HepG2 (cell line): ENCODE data around the gene TEX14. TPM values are rescaled to one million over a fixed set of nuclear protein-coding genes. Genes with fewer than 3 reads are reported as not detected.
"Not testable (repeated sequence)": the region's sequence is repeated elsewhere in the genome, so short reads cannot be mapped to it uniquely, and the experiment has no call there.

Experiments used
- ATAC-seq: fragments of 200-7000 bp; cut with Tn5 transposase; 3 replicates; pipeline ENCODE4 v1.9.1; 2020; ENCODE audit warnings: mild to moderate bottlenecking, moderate library complexity
- BruUV-seq: library from RNA; stranded (reverse); fragments of 400-500 nt; replicated peaks from 2 replicates; lab custom pipeline; 2021; lab: Mats Ljungman, UMichigan
- CTCF ChIA-PET: fragments of 300-600 bp; formaldehyde crosslinking; extraction: SDS; loops from one replicate; lab custom pipeline; 2021; ENCODE audit warnings: low total read pairs, inconsistent platforms, low intra/inter-chr PET ratio; lab: Yijun Ruan, JAX
- POLR2A ChIA-PET: fragments of 350-600 bp; sonication (Branson Sonifier 250); formaldehyde crosslinking; loops from one replicate; lab custom pipeline; 2020; ENCODE audit warnings: antibody characterized with exemption, inconsistent platforms; lab: Yijun Ruan, JAX
- DNase-seq: peaks from one replicate; pipeline ENCODE4 v3.0.0-alpha.2; 2015; ENCODE audit warnings: low spot score
- FAIRE-seq: peaks from 3 replicates; lab custom pipeline; 2011; peaks lifted over from hg19 to GRCh38; lab: Jason Lieb, UNC
- H2AFZ ChIP-seq: one replicate; pipeline ENCODE4 v1.6.1; 2011; ENCODE audit warnings: low read length, inconsistent platforms
- H3K27ac ChIP-seq: fragments of 300-600 bp; 3 replicates; pipeline ENCODE4 v1.8.0; 2011; ENCODE audit warnings: mixed run types, mild to moderate bottlenecking, mixed read lengths, low read length, inconsistent platforms; ENCODE audit not compliant: insufficient read depth; ENCODE audit errors: extremely low read length
- H3K27me3 ChIP-seq, 2 experiments: fragments of 200-600 bp in 1 of 2; 2 replicates in 1 of 2; 3 replicates in 1 of 2; pipeline versions ENCODE4 v1.6.0 to v1.8.0; 2011; ENCODE audit warnings: low read length in 2 of 2, mild to moderate bottlenecking in 2 of 2, moderate library complexity in 2 of 2, inconsistent platforms in 1 of 2; ENCODE audit not compliant: insufficient read depth in 2 of 2, control insufficient read depth in 1 of 2
- H3K36me3 ChIP-seq, 2 experiments: fragments of 200-600 bp in 1 of 2; replicated peaks in 1 of 2; 2 replicates in 1 of 2; 3 replicates in 1 of 2; pipeline versions ENCODE4 v1.5.1 to v1.8.0; 2011; ENCODE audit warnings: low read length in 2 of 2, inconsistent platforms in 1 of 2; ENCODE audit not compliant: insufficient read depth in 2 of 2, control insufficient read depth in 1 of 2
- H3K4me1 ChIP-seq: 2 replicates; pipeline ENCODE4 v1.5.1; 2012; ENCODE audit warnings: low read length, inconsistent platforms; ENCODE audit not compliant: insufficient read depth
- H3K4me2 ChIP-seq: 2 replicates; pipeline ENCODE4 v1.6.0; 2011; ENCODE audit warnings: low read depth, low read length, inconsistent platforms
- H3K4me3 ChIP-seq, 3 experiments: fragments of 200-600 bp in 1 of 3; sonication (generic), shearing (Covaris generic) in 1 of 3; replicated peaks in 1 of 3; 2 replicates each; pipeline ENCODE4 v1.5.1; 2011 to 2016; ENCODE audit warnings: low read length in 3 of 3, inconsistent platforms in 2 of 3, low read depth in 2 of 3, mild to moderate bottlenecking in 2 of 3, control low read depth in 1 of 3, mixed read lengths in 1 of 3; ENCODE audit not compliant: insufficient read depth in 1 of 3
- H3K79me2 ChIP-seq: one replicate; pipeline ENCODE4 v1.6.1; 2011; ENCODE audit warnings: low read length, inconsistent platforms; ENCODE audit not compliant: insufficient read depth
- H3K9ac ChIP-seq: 2 replicates; pipeline ENCODE4 v1.6.0; 2011; ENCODE audit warnings: mild to moderate bottlenecking, low read depth, low read length, inconsistent platforms; ENCODE audit not compliant: insufficient read depth
- H3K9me3 ChIP-seq: 2 replicates; pipeline ENCODE4 v1.5.1; 2012; ENCODE audit warnings: mild to moderate bottlenecking, low read length
- H4K20me1 ChIP-seq: 2 replicates; pipeline ENCODE4 v1.6.0; 2011; ENCODE audit warnings: inconsistent platforms, mild to moderate bottlenecking, low read length, moderate library complexity; ENCODE audit not compliant: insufficient read depth
- GABPB1 ChIP-seq: IDR thresholded peaks from 2 replicates; pipeline ENCODE4 v1.6.1; 2016; ENCODE audit warnings: mild to moderate bottlenecking, missing genetic modification reagents, moderate library complexity, missing compliant biosample characterization
- GATAD2A ChIP-seq: IDR thresholded peaks from 2 replicates; pipeline ENCODE4 v1.6.1; 2016
- HMGA1 ChIP-seq: sonication (generic); formaldehyde crosslinking; conservative IDR thresholded peaks from 2 replicates; pipeline ENCODE4 v1.4.0; 2020; ENCODE audit warnings: missing genetic modification reagents
- MED1 ChIP-seq: sonication (generic); formaldehyde crosslinking; IDR thresholded peaks from 2 replicates; pipeline ENCODE4 v1.4.0; 2020; ENCODE audit warnings: missing genetic modification reagents
- ZFYVE20 ChIP-seq: sonication (generic); formaldehyde crosslinking; IDR thresholded peaks from 2 replicates; pipeline ENCODE4 v1.8.0; 2023; ENCODE audit warnings: low read depth, mild to moderate bottlenecking, moderate library complexity, missing genetic modification reagents, borderline replicate concordance
- ZNF354B ChIP-seq: sonication (generic); formaldehyde crosslinking; IDR thresholded peaks from 2 replicates; pipeline ENCODE4 v1.8.0; 2022; ENCODE audit warnings: mild to moderate bottlenecking, missing genetic modification reagents
- ZNF44 ChIP-seq: sonication (generic); formaldehyde crosslinking; IDR thresholded peaks from 2 replicates; pipeline ENCODE4 v1.5.1; 2020; ENCODE audit warnings: mild to moderate bottlenecking, missing genetic modification reagents
- ZSCAN21 ChIP-seq: sonication (generic); formaldehyde crosslinking; IDR thresholded peaks from 2 replicates; pipeline ENCODE4 v1.8.0; 2022; ENCODE audit warnings: mild to moderate bottlenecking, missing genetic modification reagents, moderate library complexity, borderline replicate concordance
- WGBS: methylation state at CpG from one replicate; pipeline ENCODE4 v1.1.6; 2017; ENCODE audit warnings: low lambda C conversion rate; 5-methylcytosine and 5-hydroxymethylcytosine counted together
- in situ Hi-C: cut with HindIII; loops from 2 replicates; pipeline ENCODE4 v1.10.0; 2017; ENCODE audit warnings: low pct_unique_long_range_greater_than_20kb; ENCODE audit not compliant: extremely low pct_ligation_motif_present
- intact Hi-C: fragments of 100-400 bp; cut with micrococcal nuclease; formaldehyde crosslinking; loops from one replicate; pipeline ENCODE4 v1.10.0; 2022; ENCODE audit not compliant: unreplicated experiment
- polyA plus RNA-seq, 8 experiments: library from polyadenylated mRNA; depleted of rRNA in 3 of 8; stranded (reverse) in 7 of 8; unstranded in 1 of 8; fragments of >200 nt; fragmentation: Illumina TruSeq in 4 of 8; extraction: Trizol in 4 of 8; gene quantifications; 2 replicates each; pipeline versions ENCODE4 v1.2.1 to v1.2.3, GENCODE V29; 2011 to 2016; ENCODE audit warnings: low read depth in 4 of 8, missing spikeins in 1 of 8, mixed read lengths in 1 of 8; ENCODE audit not compliant: insufficient read depth in 1 of 8
- total RNA-seq, 5 experiments: library from RNA; depleted of rRNA; stranded (reverse); fragments of >200 nt; fragmentation: Illumina TruSeq; extraction: Trizol; gene quantifications; 2 replicates each; pipeline ENCODE4 v1.2.3, GENCODE V29; 2016; ENCODE audit warnings: low read depth in 1 of 5
- TF ChIP-seq, protein P1 (sequence below): sonication (generic); formaldehyde crosslinking; conservative IDR thresholded peaks from 2 replicates; pipeline ENCODE4 v1.8.0; 2022; ENCODE audit warnings: low read depth, missing genetic modification reagents
- TF ChIP-seq, protein P2 (sequence below): sonication (generic); formaldehyde crosslinking; IDR thresholded peaks from 2 replicates; pipeline ENCODE4 v1.4.0; 2020; ENCODE audit warnings: missing genetic modification reagents, borderline replicate concordance

TEX14 gene
- total and polyA plus RNA-seq, 2 of the 13 experiments (the other 11 are each of a cell fraction or from before 2014, with no cell fraction given): 0.04 to 0.07 TPM

DNA sequence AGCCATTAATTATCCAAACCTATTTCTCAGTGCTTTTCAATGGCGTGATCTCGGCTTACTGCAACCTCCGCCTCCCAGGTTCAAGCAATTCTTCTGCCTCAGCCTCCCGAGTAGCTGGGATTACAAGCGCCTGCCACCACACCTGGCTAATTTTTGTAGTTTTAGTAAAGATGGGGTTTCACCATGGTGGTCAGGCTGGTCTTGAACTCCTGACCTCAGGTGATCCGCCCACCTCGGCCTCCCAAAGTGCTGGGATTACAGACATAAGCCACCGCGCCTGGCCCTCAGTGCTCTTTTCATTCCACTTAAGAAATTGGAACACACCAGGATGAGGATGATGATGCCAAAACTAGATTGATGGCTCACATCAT, 32.1 kb downstream of the TEX14 start:
- H3K27me3 ChIP-seq, H3K9me3 ChIP-seq, FAIRE-seq, ATAC-seq, H3K79me2 ChIP-seq, DNase-seq, CTCF ChIA-PET, H3K36me3 ChIP-seq, in situ Hi-C loops, H4K20me1 ChIP-seq: not testable (repeated sequence)
- H3K4me1 ChIP-seq: peaks cover 14% of the 10 kb centered on the region
- POLR2A ChIA-PET: interaction anchor here (0.6 to 5.6 kb wide), 9 partner anchors 8 to 141 kb away, joined by 3 to 154 read pairs (median 6); partner anchors contain the start of genes RAD51C and TEX14
- WGBS: 38% methylated on average over 9 of the region's 9 CpGs
- peak overlapping the region; percentile 88 for H3K27ac ChIP-seq
- H3K9ac ChIP-seq: peak overlapping the region; percentile 96
- intact Hi-C loops: loop anchor here (1.0 kb wide), 3 partner anchors 27 to 141 kb away; no protein-coding TSS in a partner anchor
- TSS peak; percentile 60 for BruUV-seq
- peak overlapping the region; percentile 94 for H2AFZ ChIP-seq
- TF ChIP-seq, protein P1, sequence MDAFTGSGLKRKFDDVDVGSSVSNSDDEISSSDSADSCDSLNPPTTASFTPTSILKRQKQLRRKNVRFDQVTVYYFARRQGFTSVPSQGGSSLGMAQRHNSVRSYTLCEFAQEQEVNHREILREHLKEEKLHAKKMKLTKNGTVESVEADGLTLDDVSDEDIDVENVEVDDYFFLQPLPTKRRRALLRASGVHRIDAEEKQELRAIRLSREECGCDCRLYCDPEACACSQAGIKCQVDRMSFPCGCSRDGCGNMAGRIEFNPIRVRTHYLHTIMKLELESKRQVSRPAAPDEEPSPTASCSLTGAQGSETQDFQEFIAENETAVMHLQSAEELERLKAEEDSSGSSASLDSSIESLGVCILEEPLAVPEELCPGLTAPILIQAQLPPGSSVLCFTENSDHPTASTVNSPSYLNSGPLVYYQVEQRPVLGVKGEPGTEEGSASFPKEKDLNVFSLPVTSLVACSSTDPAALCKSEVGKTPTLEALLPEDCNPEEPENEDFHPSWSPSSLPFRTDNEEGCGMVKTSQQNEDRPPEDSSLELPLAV (CRISPR knock-in tag): 0 out of 2 replicates have a peak, but pooled peaks have one; percentile 5
- peak; percentile 5; the same call in 1 of the 2 replicates for TF ChIP-seq GABPB1 (CRISPR knock-in tag)
- H3K4me2 ChIP-seq: peak overlapping the region; percentile 82
- H3K4me3 ChIP-seq: peak overlapping the region; percentile 33 to 59 (median 35); a peak in 5 of 6 replicates

DNA sequence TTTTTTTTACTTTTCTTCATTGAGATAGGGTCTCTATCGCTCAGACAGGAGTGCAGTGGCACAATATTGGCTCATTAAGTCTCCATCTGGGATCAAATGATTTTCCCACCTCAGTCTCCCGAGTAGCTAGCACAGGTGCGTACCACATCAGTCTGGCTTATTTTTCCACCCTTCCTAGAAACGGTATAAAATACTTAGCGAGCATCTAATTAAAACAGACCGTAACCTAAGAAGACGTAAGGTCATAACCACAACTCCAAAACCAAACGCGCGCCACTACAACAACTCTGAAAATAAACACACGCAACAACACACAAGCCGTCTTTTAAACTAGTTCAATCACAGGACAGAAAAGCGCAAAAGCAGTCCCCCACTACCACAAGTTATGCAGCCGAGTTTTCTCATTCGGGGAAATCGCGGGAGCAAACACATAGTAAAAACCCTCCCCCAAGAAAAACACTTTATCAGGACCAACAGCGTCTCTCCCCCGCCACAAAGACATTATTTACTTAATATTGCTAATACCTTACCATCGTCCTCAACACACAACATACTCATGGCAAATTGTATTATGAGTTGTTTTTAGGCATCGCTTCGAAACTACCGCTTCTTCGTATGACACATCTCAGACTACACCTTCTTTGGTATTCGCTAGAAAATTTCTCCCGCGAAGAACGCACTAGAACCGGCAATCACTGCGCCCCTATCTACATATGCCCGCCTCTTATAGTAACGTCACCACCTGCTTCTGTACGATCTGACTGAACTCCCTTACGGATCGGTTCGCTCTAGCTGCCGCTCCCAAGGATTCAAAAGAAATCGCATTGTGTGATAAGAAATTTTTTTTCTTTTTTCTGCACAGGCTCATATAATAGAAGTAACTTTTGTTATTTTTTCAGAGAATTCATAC, 32.8 kb downstream of the TEX14 start:
- H4K20me1 ChIP-seq: no peaks in the 10 kb centered on the region
- peaks cover 14% of the 10 kb centered on the region for H3K4me1 ChIP-seq
- no peaks in the 10 kb centered on the region for H3K27me3 ChIP-seq
- no peaks in the 10 kb centered on the region for H3K36me3 ChIP-seq
- H3K4me3 ChIP-seq: peak overlapping the region; percentile 33 to 59 (median 35)
- H3K79me2 ChIP-seq: no peaks in the 10 kb centered on the region
- peak overlapping the region; percentile 88 for H3K27ac ChIP-seq
- ChIA-PET CTCF (no interaction called here), POLR2A (interaction anchor here (0.6 to 5.6 kb wide), 15 partner anchors 9 to 496 kb away, joined by 3 to 154 read pairs (median 5); partner anchors contain the start of genes MTMR4, PRR11, RAD51C and SKA2)
- ATAC-seq: peak; percentile 88
- FAIRE-seq: peak; percentile 92
- BruUV-seq: TSS peak; percentile 100
- peak overlapping the region; percentile 82 for H3K4me2 ChIP-seq
- in situ Hi-C loops: no loop called here
- 2% methylated on average over 38 of the region's 38 CpGs for WGBS
- peak overlapping the region; percentile 94 for H2AFZ ChIP-seq
- intact Hi-C loops: loop anchor here (1.0 kb wide), 3 partner anchors 27 to 141 kb away; no protein-coding TSS in a partner anchor
- DNase-seq: peak; percentile 95
- H3K9me3 ChIP-seq: no peaks in the 10 kb centered on the region; the same call in 1 of the 2 replicates
- H3K9ac ChIP-seq: peak overlapping the region; percentile 96
- TF ChIP-seq MED1 (CRISPR knock-in tag) (peak; percentile 98), ZSCAN21 (CRISPR knock-in tag) (peak; percentile 86), GATAD2A (CRISPR knock-in tag) (peak; percentile 93), HMGA1 (CRISPR knock-in tag) (no peak), ZNF354B (CRISPR knock-in tag) (no peak; the same call in 1 of the 2 replicates), ZFYVE20 (0 out of 2 replicates have a peak, but pooled peaks have one; percentile 63), ZNF44 (CRISPR knock-in tag) (no peak)
- TF ChIP-seq, protein P2, sequence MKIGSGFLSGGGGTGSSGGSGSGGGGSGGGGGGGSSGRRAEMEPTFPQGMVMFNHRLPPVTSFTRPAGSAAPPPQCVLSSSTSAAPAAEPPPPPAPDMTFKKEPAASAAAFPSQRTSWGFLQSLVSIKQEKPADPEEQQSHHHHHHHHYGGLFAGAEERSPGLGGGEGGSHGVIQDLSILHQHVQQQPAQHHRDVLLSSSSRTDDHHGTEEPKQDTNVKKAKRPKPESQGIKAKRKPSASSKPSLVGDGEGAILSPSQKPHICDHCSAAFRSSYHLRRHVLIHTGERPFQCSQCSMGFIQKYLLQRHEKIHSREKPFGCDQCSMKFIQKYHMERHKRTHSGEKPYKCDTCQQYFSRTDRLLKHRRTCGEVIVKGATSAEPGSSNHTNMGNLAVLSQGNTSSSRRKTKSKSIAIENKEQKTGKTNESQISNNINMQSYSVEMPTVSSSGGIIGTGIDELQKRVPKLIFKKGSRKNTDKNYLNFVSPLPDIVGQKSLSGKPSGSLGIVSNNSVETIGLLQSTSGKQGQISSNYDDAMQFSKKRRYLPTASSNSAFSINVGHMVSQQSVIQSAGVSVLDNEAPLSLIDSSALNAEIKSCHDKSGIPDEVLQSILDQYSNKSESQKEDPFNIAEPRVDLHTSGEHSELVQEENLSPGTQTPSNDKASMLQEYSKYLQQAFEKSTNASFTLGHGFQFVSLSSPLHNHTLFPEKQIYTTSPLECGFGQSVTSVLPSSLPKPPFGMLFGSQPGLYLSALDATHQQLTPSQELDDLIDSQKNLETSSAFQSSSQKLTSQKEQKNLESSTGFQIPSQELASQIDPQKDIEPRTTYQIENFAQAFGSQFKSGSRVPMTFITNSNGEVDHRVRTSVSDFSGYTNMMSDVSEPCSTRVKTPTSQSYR (CRISPR knock-in tag): peak; percentile 90
